ENCODE results near the gene CLPTM1.
"Not testable (repeated sequence)": the region's sequence is repeated elsewhere in the genome, so short reads cannot be mapped to it uniquely, and the experiment has no call there.

DNA sequence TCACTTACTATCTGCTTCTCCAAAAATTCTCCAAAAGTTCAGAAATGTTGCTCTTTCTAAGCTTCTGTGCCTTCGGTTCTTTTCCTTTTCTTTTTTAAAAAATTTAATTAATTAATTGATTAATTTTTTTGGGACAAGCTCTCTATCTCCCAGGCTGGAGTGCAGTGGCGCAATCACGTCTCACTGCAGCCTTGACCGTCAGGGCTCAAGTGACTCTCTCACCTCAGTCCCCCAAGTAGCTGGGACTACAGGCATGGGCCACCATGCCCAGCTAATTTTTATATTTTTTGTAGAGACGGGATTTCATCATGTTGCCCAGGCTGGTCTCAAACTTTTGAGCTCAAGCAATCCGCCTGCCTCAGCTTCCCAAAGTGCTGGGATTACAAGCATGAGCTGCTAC, 16.3 kb downstream of the CLPTM1 start:
- TF ChIP-seq FOXP2 (optimal IDR thresholded peaks at IDR 0.05; ENCODE audit: control extremely low read depth, extremely low read length, insufficient read depth); POLR2AphosphoS5 (IDR thresholded peaks at IDR 0.05; ENCODE audit: borderline replicate concordance, low read depth, low read length); EZH2 (IDR thresholded peaks at IDR 0.05): not testable (repeated sequence)
